Ascending aorta (tissue), 2 donors: ENCODE measurements around the gene THUMPD2. TPM values are rescaled to one million over a fixed set of nuclear protein-coding genes. Genes with fewer than 3 reads are reported as not detected.
"Not testable (repeated sequence)": the region's sequence is repeated elsewhere in the genome, so short reads cannot be mapped to it uniquely, and the experiment has no call there.

ENCODE experiments used
- DNase-seq, 2 donors: peaks; one replicate each; pipeline ENCODE4 v3.0.0-alpha.2; 2019; ENCODE audit warnings: low spot score in 2 of 2
- H3K27ac ChIP-seq, 2 donors: fragments of 200-600 bp; sonication (generic); one replicate each; pipeline ENCODE4 v1.5.1; 2016 to 2017; ENCODE audit warnings: mild to moderate bottlenecking in 1 of 2
- H3K27me3 ChIP-seq: fragments of 200-600 bp; sonication (generic); one replicate; pipeline ENCODE4 v1.5.1; 2017
- H3K36me3 ChIP-seq, 2 donors: fragments of 200-600 bp; sonication (generic); one replicate each; pipeline ENCODE4 v1.5.1; 2016
- H3K4me1 ChIP-seq, 2 donors: fragments of 200-600 bp; sonication (generic); one replicate each; pipeline ENCODE4 v1.5.1; 2016 to 2017; ENCODE audit warnings: mild to moderate bottlenecking in 1 of 2
- H3K4me3 ChIP-seq, 2 donors: fragments of 200-600 bp; sonication (generic); one replicate each; pipeline ENCODE4 v1.5.1; 2016 to 2017; ENCODE audit warnings: mild to moderate bottlenecking in 1 of 2
- H3K9me3 ChIP-seq, 2 donors: fragments of 200-600 bp; sonication (generic); one replicate each; pipeline ENCODE4 v1.5.1; 2016
- CTCF ChIP-seq, 3 experiments: fragments of 200-600 bp in 2 of 3; fragments of 450-650 bp in 1 of 3; sonication (generic) in 2 of 3; IDR thresholded peaks; one replicate each; pipeline ENCODE4 v1.5.1; 2016 to 2019; ENCODE audit warnings: antibody characterized with exemption in 3 of 3, mild to moderate bottlenecking in 1 of 3, moderate library complexity in 1 of 3
- intact Hi-C: fragments of 100-400 bp; cut with DNase I; formaldehyde crosslinking; loops from one replicate; pipeline ENCODE4 v1.15.1; 2023
- total RNA-seq: library from RNA; depleted of rRNA; stranded (reverse); fragments of >200 nt; gene quantifications from one replicate; pipeline ENCODE4 v1.1.0, GENCODE V29; 2016

Gene THUMPD2
- total RNA-seq, 1 donor from 2014 or later: 13.0 TPM

- no peaks in the 10 kb centered on the region for H3K9me3 ChIP-seq
- intact Hi-C loops: no loop called here
- no peak overlapping the region for H3K27ac ChIP-seq
- peaks cover 0 to 26% of the 10 kb centered on the region in 2 donors for H3K4me1 ChIP-seq
- no peak overlapping the region for H3K4me3 ChIP-seq
- no peak for TF ChIP-seq CTCF (IDR thresholded peaks at IDR 0.05)
- H3K27me3 ChIP-seq: no peaks in the 10 kb centered on the region
- no peak for DNase-seq
- peaks cover 0 to 6% of the 10 kb centered on the region in 2 donors for H3K36me3 ChIP-seq
Observed at GRCh38 chr2:39732482-39732881, 46.6 kb downstream of the THUMPD2 start.

GRCh38 chr2:39731546-39731945 is 47.5 kb downstream of the THUMPD2 start:
- Histone ChIP-seq H3K4me1 (peaks cover 0 to 23% of the 10 kb centered on the region in 2 donors), H3K9me3 (no peaks in the 10 kb centered on the region), H3K36me3 (peaks cover 0 to 6% of the 10 kb centered on the region in 2 donors), H3K27me3 (no peaks in the 10 kb centered on the region), H3K4me3 (no peak overlapping the region), H3K27ac (no peak overlapping the region)
- no peak for TF ChIP-seq CTCF (IDR thresholded peaks at IDR 0.05)
- intact Hi-C loops: no loop called here
- no peak for DNase-seq

GRCh38 chr2:39730685-39731302 is 48.3 kb downstream of the THUMPD2 start:
- Histone ChIP-seq H3K9me3 (no peaks in the 10 kb centered on the region), H3K4me3 (no peak overlapping the region), H3K27me3 (no peaks in the 10 kb centered on the region), H3K4me1 (peaks cover 0 to 23% of the 10 kb centered on the region in 2 donors), H3K36me3 (peaks cover 0 to 6% of the 10 kb centered on the region in 2 donors), H3K27ac (no peak overlapping the region)
- peak in 1 of 3 experiments; percentile 16 for TF ChIP-seq CTCF (IDR thresholded peaks at IDR 0.05)
- intact Hi-C loops: no loop called here
- no peak for DNase-seq

- H3K4me3 ChIP-seq: no peak overlapping the region
- no peak for TF ChIP-seq CTCF (IDR thresholded peaks at IDR 0.05)
- no peak overlapping the region for H3K27ac ChIP-seq
- H3K27me3 ChIP-seq: no peaks in the 10 kb centered on the region
- H3K4me1 ChIP-seq: peaks cover 0 to 21% of the 10 kb centered on the region in 2 donors
- intact Hi-C loops: no loop called here
- no peaks in the 10 kb centered on the region for H3K9me3 ChIP-seq
- peaks cover 0 to 6% of the 10 kb centered on the region in 2 donors for H3K36me3 ChIP-seq
- DNase-seq: no peak
Observed at GRCh38 chr2:39730276-39730675, 48.8 kb downstream of the THUMPD2 start.

GRCh38 chr2:39728941-39729351 is 50.1 kb downstream of the THUMPD2 start:
- H3K27me3 ChIP-seq: no peaks in the 10 kb centered on the region
- peaks cover 0 to 19% of the 10 kb centered on the region in 2 donors for H3K4me1 ChIP-seq
- TF ChIP-seq CTCF (IDR thresholded peaks at IDR 0.05): peak; percentile 14 to 55 (median 38)
- H3K9me3 ChIP-seq: no peaks in the 10 kb centered on the region
- intact Hi-C loops: no loop called here
- no peak overlapping the region for H3K4me3 ChIP-seq
- no peak for DNase-seq
- H3K27ac ChIP-seq: no peak overlapping the region
- peaks cover 0 to 6% of the 10 kb centered on the region in 2 donors for H3K36me3 ChIP-seq

GRCh38 chr2:39728085-39728484 is 51.0 kb downstream of the THUMPD2 start:
- peaks cover 0 to 22% of the 10 kb centered on the region in 2 donors for H3K4me1 ChIP-seq
- H3K27me3 ChIP-seq, H3K36me3 ChIP-seq, H3K9me3 ChIP-seq, H3K4me3 ChIP-seq, H3K27ac ChIP-seq, DNase-seq, intact Hi-C loops: not testable (repeated sequence)
